NCI-H345 treated with DMSO at 0.1 percent for 48 hours (cell line): Measurements from ENCODE around the gene CORO7.

ENCODE experiments used
- DNase-seq: peaks from one replicate; lab custom pipeline; 2025; ENCODE audit not compliant: unreplicated experiment; lab: John Stamatoyannopoulos, UW

The CORO7 gene

GRCh38 chr16:4373356-4373908 is 43.0 kb downstream of the CORO7 start:
- no peak for DNase-seq

- DNase-seq = peak; percentile 96
These were observed 43.6 kb downstream of the CORO7 start for GRCh38 chr16:4372578-4373355.

- DNase-seq = no peak
These were observed 44.3 kb downstream of the CORO7 start for GRCh38 chr16:4372001-4372577.

GRCh38 chr16:4371357-4372000 is 44.9 kb downstream of the CORO7 start, which contains the start of gene VASN:
TSS of gene VASN (plus strand) at chr16:4371848. CDS start at chr16:4380878, 9,030 bp downstream.
- DNase-seq = peak; percentile 11

GRCh38 chr16:4370570-4371356 is 45.6 kb downstream of the CORO7 start:
- no peak for DNase-seq

- DNase-seq = no peak
These were observed 46.2 kb downstream of the CORO7 start for GRCh38 chr16:4370151-4370550.

- no peak for DNase-seq
These were observed 47.2 kb downstream of the CORO7 start for GRCh38 chr16:4369007-4369733.

- DNase-seq = no peak
These were observed 49.0 kb downstream of the CORO7 start for GRCh38 chr16:4367393-4367856.

GRCh38 chr16:4366016-4366415 is 50.4 kb downstream of the CORO7 start:
- DNase-seq = no peak

- DNase-seq = no peak
These were observed 50.8 kb downstream of the CORO7 start for GRCh38 chr16:4365615-4366014.

GRCh38 chr16:4365014-4365406 is 51.4 kb downstream of the CORO7 start:
- no peak for DNase-seq

- DNase-seq = no peak
These were observed 52.0 kb downstream of the CORO7 start for GRCh38 chr16:4364196-4365013.

- DNase-seq = no peak
These were observed 53.8 kb downstream of the CORO7 start for GRCh38 chr16:4362476-4363135.

GRCh38 chr16:4361944-4362311 is 54.5 kb downstream of the CORO7 start:
- DNase-seq = no peak

- DNase-seq = no peak
These were observed 55.1 kb downstream of the CORO7 start for GRCh38 chr16:4361033-4361943.

- DNase-seq = no peak
These were observed 55.8 kb downstream of the CORO7 start for GRCh38 chr16:4360538-4361021.

GRCh38 chr16:4359914-4360313 is 56.5 kb downstream of the CORO7 start:
- DNase-seq = no peak
